Ovary (tissue), 7 donors: ENCODE results near the gene SORL1-AS1.

Source experiments
- DNase-seq, 5 donors: peaks; one replicate each; pipeline ENCODE4 v3.0.0-alpha.2; 2019 to 2020
- H3K27ac ChIP-seq, 2 donors: fragments of 200-600 bp; one replicate each; pipeline versions ENCODE4 v1.5.1 to v1.8.0; 2019 to 2022
- H3K27me3 ChIP-seq: fragments of 200-600 bp; one replicate; pipeline ENCODE4 v1.8.0; 2022
- H3K36me3 ChIP-seq: fragments of 200-600 bp; sonication (generic); one replicate; pipeline ENCODE4 v1.5.1; 2019
- H3K4me1 ChIP-seq: one replicate; pipeline ENCODE4 v1.8.1; 2013; ENCODE audit warnings: mild to moderate bottlenecking, moderate library complexity; ENCODE audit not compliant: insufficient read depth
- H3K4me3 ChIP-seq: fragments of 200-600 bp; sonication (generic); one replicate; pipeline ENCODE4 v1.5.1; 2017
- H3K9me3 ChIP-seq, 2 donors: fragments of 200-600 bp in 1 of 2; sonication (generic) in 1 of 2; one replicate each; pipeline versions ENCODE4 v1.5.1 to v1.8.1; 2013 to 2019; ENCODE audit warnings: mild to moderate bottlenecking in 1 of 2, moderate library complexity in 1 of 2
- CTCF ChIP-seq, 3 donors: fragments of 450-650 bp in 2 of 3; fragments of 200-600 bp in 1 of 3; IDR thresholded peaks; one replicate each; pipeline versions ENCODE4 v1.5.1 to v1.8.0; 2016 to 2022; ENCODE audit warnings: antibody characterized with exemption in 3 of 3, mild to moderate bottlenecking in 1 of 3
- EP300 ChIP-seq: sonication (generic); formaldehyde crosslinking; IDR thresholded peaks from one replicate; pipeline ENCODE4 v1.6.1; 2017; ENCODE audit warnings: antibody characterized with exemption
- POLR2A ChIP-seq: fragments of 450-650 bp; IDR thresholded peaks from one replicate; pipeline ENCODE4 v1.6.1; 2017; ENCODE audit warnings: antibody characterized with exemption, mild to moderate bottlenecking, moderate library complexity
- WGBS, 3 donors: extraction: QIAGEN DNeasy Blood & Tissue Kit in 1 of 3; methylation state at CpG; one replicate each; pipeline versions ENCODE4 v1.1.5 to v1.1.7; 2013 to 2017; 5-methylcytosine and 5-hydroxymethylcytosine counted together
- intact Hi-C, 4 donors: fragments of 100-400 bp; cut with DNase I; formaldehyde crosslinking; loops; one replicate each; pipeline versions ENCODE4 v1.11.0 to v1.15.1; 2022 to 2023
- donor health status: DM: no; HTN: no; CAD: no; lungs with moderate emphysema.
- donor health status: DM: no; HTN: no; CAD: no.
- donor health status: Bipolar disorder and iron deficiency.
- donor health status: DM: no; HTN: no; CAD: no.
- donor health status: DM: yes; HTN: yes; CAD: no.

Gene SORL1-AS1

GRCh38 chr11:121406291-121406690 is 46.5 kb downstream of the SORL1-AS1 start:
- H3K9me3 ChIP-seq = no peaks in the 10 kb centered on the region
- TF ChIP-seq EP300 = no peak
- no peak for TF ChIP-seq CTCF (IDR thresholded peaks at IDR 0.05)
- no peak for TF ChIP-seq POLR2A
- no peaks in the 10 kb centered on the region for H3K4me1 ChIP-seq
- no peak for DNase-seq
- H3K4me3 ChIP-seq = no peak overlapping the region
- 87 to 93% (median 93%) methylated on average over 2 of the region's 2 CpGs for WGBS, 3 donors
- no peaks in the 10 kb centered on the region for H3K27me3 ChIP-seq
- intact Hi-C loops = no loop called here
- no peak overlapping the region for H3K27ac ChIP-seq
- H3K36me3 ChIP-seq = no peaks in the 10 kb centered on the region

GRCh38 chr11:121405646-121406045 is 47.1 kb downstream of the SORL1-AS1 start:
- no peak for DNase-seq
- H3K27me3 ChIP-seq = no peaks in the 10 kb centered on the region
- WGBS, 3 donors = 81 to 92% (median 88%) methylated on average over 1 of the region's 1 CpG
- H3K4me1 ChIP-seq = no peaks in the 10 kb centered on the region
- no peaks in the 10 kb centered on the region for H3K9me3 ChIP-seq
- no peak overlapping the region for H3K4me3 ChIP-seq
- H3K27ac ChIP-seq = no peak overlapping the region
- no peaks in the 10 kb centered on the region for H3K36me3 ChIP-seq
- TF ChIP-seq CTCF (IDR thresholded peaks at IDR 0.05) = no peak
- intact Hi-C loops = no loop called here

- H3K27me3 ChIP-seq = no peaks in the 10 kb centered on the region
- H3K27ac ChIP-seq = no peak overlapping the region
- TF ChIP-seq EP300 = no peak
- no peak for TF ChIP-seq CTCF (IDR thresholded peaks at IDR 0.05)
- no peak for TF ChIP-seq POLR2A
- intact Hi-C loops = no loop called here
- WGBS, 3 donors = 62 to 94% (median 62%) methylated on average over 4 of the region's 4 CpGs
- no peaks in the 10 kb centered on the region for H3K9me3 ChIP-seq
- no peak overlapping the region for H3K4me3 ChIP-seq
- H3K36me3 ChIP-seq = no peaks in the 10 kb centered on the region
- DNase-seq = no peak
- H3K4me1 ChIP-seq = no peaks in the 10 kb centered on the region
Observed at GRCh38 chr11:121394785-121395184, 58.0 kb downstream of the SORL1-AS1 start.

- WGBS, 3 donors = 87 to 90% (median 87%) methylated on average over 4 of the region's 4 CpGs
- no peaks in the 10 kb centered on the region for H3K4me1 ChIP-seq
- intact Hi-C loops = no loop called here
- no peaks in the 10 kb centered on the region for H3K27me3 ChIP-seq
- H3K9me3 ChIP-seq = no peaks in the 10 kb centered on the region
- H3K4me3 ChIP-seq = no peak overlapping the region
- no peaks in the 10 kb centered on the region for H3K36me3 ChIP-seq
- TF ChIP-seq POLR2A (no peak), CTCF (IDR thresholded peaks at IDR 0.05) (no peak), EP300 (no peak)
- no peak for DNase-seq
- no peak overlapping the region for H3K27ac ChIP-seq
Observed at GRCh38 chr11:121393855-121394254, 58.9 kb downstream of the SORL1-AS1 start.

- intact Hi-C loops = no loop called here
- Histone ChIP-seq H3K4me1 (no peaks in the 10 kb centered on the region), H3K4me3 (no peak overlapping the region), H3K36me3 (no peaks in the 10 kb centered on the region), H3K9me3 (no peaks in the 10 kb centered on the region), H3K27me3 (no peaks in the 10 kb centered on the region), H3K27ac (no peak overlapping the region)
- no peak for TF ChIP-seq EP300
- DNase-seq = no peak
- 65 to 76% (median 71%) methylated on average over 7 of the region's 7 CpGs for WGBS, 3 donors
Observed at GRCh38 chr11:121391914-121392313, 60.9 kb downstream of the SORL1-AS1 start.
